K562 (cell line): Measurements from ENCODE around the gene AGO4. TPM values are rescaled to one million over a fixed set of nuclear protein-coding genes. Genes with fewer than 3 reads are reported as not detected.
A peak's percentile ranks its signal among the peaks of the same experiment; 100 is the strongest.

ENCODE experiments used
- CHD4 ChIP-seq: fragments of 200-600 bp; sonication (generic); IDR thresholded peaks from 3 replicates; pipeline ENCODE4 v1.6.1; 2012; ENCODE audit warnings: low read depth, mild to moderate bottlenecking, mixed read lengths, low read length, inconsistent platforms; ENCODE audit not compliant: insufficient read depth, insufficient replicate concordance, poor library complexity, severe bottlenecking
- DIDO1 ChIP-seq: fragments of 450-650 bp; IDR thresholded peaks from 2 replicates; pipeline ENCODE4 v1.6.1; 2016; ENCODE audit warnings: low read depth, missing biosample characterization, missing genetic modification characterization
- HMGXB4 ChIP-seq: sonication (generic); formaldehyde crosslinking; IDR thresholded peaks from 2 replicates; pipeline ENCODE4 v1.8.1; 2023; ENCODE audit warnings: mild to moderate bottlenecking, missing genetic modification reagents
- MTA3 ChIP-seq: fragments of 450-650 bp; formaldehyde crosslinking; IDR thresholded peaks from 2 replicates; pipeline ENCODE4 v1.6.1; 2017; ENCODE audit warnings: mild to moderate bottlenecking, borderline replicate concordance
- PATZ1 ChIP-seq: fragments of 250-450 bp; sonication (Bioruptor Pico); IDR thresholded peaks from 2 replicates; pipeline ENCODE4 v1.5.0; 2020; ENCODE audit warnings: mild to moderate bottlenecking, borderline replicate concordance
- RBM14 ChIP-seq: fragments of 200-400 bp; formaldehyde crosslinking; IDR thresholded peaks from 2 replicates; pipeline ENCODE4 v1.6.1; 2018; ENCODE audit warnings: low read depth, mild to moderate bottlenecking, low read length, moderate library complexity, borderline replicate concordance; ENCODE audit not compliant: insufficient read depth
- SRF ChIP-seq, 2 experiments: fragments of 250-450, 450-650 bp in 1 of 2; sonication (Bioruptor Pico) in 1 of 2; sonication (generic) in 1 of 2; formaldehyde crosslinking; IDR thresholded peaks; 2 replicates each; pipeline versions ENCODE4 v1.5.0 to v1.5.1; 2020 to 2022; ENCODE audit warnings: mild to moderate bottlenecking in 1 of 2, missing genetic modification reagents in 1 of 2
- TAL1 ChIP-seq: fragments of 450-650 bp; IDR thresholded peaks from 2 replicates; pipeline ENCODE4 v1.6.1; 2016; ENCODE audit warnings: mild to moderate bottlenecking
- TEAD4 ChIP-seq, 2 experiments: sonication (generic) in 1 of 2; formaldehyde crosslinking in 1 of 2; IDR thresholded peaks; 2 replicates each; pipeline versions ENCODE4 v1.6.1 to v1.8.0; 2012 to 2022; ENCODE audit warnings: borderline replicate concordance in 1 of 2, inconsistent platforms in 1 of 2, low read length in 1 of 2, mild to moderate bottlenecking in 1 of 2, missing genetic modification reagents in 1 of 2
- XRCC4 ChIP-seq: IDR thresholded peaks from one replicate; pipeline ENCODE4 v1.6.1; 2011; ENCODE audit not compliant: insufficient read depth, insufficient read length; ENCODE audit errors: extremely low read depth
- ZFPM2 ChIP-seq: fragments of 250-450 bp; sonication (Bioruptor Pico); IDR thresholded peaks from 2 replicates; pipeline ENCODE4 v1.5.1; 2022; ENCODE audit warnings: mild to moderate bottlenecking
- ZNF140 ChIP-seq: fragments of 250-450 bp; sonication (Bioruptor Pico); IDR thresholded peaks from 2 replicates; pipeline ENCODE4 v1.8.0; 2021; ENCODE audit warnings: moderate library complexity, mild to moderate bottlenecking, inconsistent platforms
- ZNF143 ChIP-seq: sonication (generic); formaldehyde crosslinking; IDR thresholded peaks from 2 replicates; pipeline ENCODE4 v1.9.0; 2022; ENCODE audit warnings: mild to moderate bottlenecking, missing genetic modification reagents
- ZNF224 ChIP-seq: sonication (generic); formaldehyde crosslinking; IDR thresholded peaks from 2 replicates; pipeline ENCODE4 v1.8.0; 2022; ENCODE audit warnings: mild to moderate bottlenecking, missing genetic modification reagents
- ZNF24 ChIP-seq: fragments of 450-650 bp; IDR thresholded peaks from 2 replicates; pipeline ENCODE4 v1.6.1; 2016
- ZNF347 ChIP-seq: fragments of 450-650 bp; formaldehyde crosslinking; IDR thresholded peaks from 2 replicates; pipeline ENCODE4 v1.4.0; 2020; ENCODE audit warnings: low read depth, mild to moderate bottlenecking, moderate library complexity
- polyA plus RNA-seq, 8 experiments: library from polyadenylated mRNA; depleted of rRNA in 4 of 8; stranded (reverse) in 5 of 8; unstranded in 3 of 8; fragments of >200 nt; fragmentation: Nextera tagmentation in 2 of 8; fragmentation: Illumina TruSeq in 1 of 8; extraction: Ambion mirVana in 2 of 8; extraction: Trizol in 1 of 8; gene quantifications; 2 replicates each; pipeline versions ENCODE4 v1.2.1 to v1.2.3, GENCODE V29; 2011 to 2014; ENCODE audit warnings: inconsistent platforms in 1 of 8, missing spikeins in 1 of 8
- total RNA-seq, 7 experiments: library from RNA; depleted of rRNA in 6 of 7; stranded (reverse); fragments of >200 nt in 6 of 7; fragmentation: Illumina TruSeq in 2 of 7; extraction: Trizol in 2 of 7; gene quantifications; 2 replicates each; pipeline versions ENCODE4 v1.2.1 to v1.2.3, GENCODE V29; 2011 to 2021; ENCODE audit warnings: low replicate concordance in 1 of 7
- TF ChIP-seq, protein P1 (sequence below): fragments of 450-650 bp; formaldehyde crosslinking; conservative IDR thresholded peaks from 2 replicates; pipeline ENCODE4 v1.4.0; 2022; ENCODE audit warnings: mild to moderate bottlenecking, missing genetic modification characterization
- TF ChIP-seq, protein P2 (sequence below): fragments of 450-650 bp; IDR thresholded peaks from 2 replicates; pipeline ENCODE4 v1.6.1; 2014; ENCODE audit warnings: low read depth, mild to moderate bottlenecking, moderate library complexity, borderline replicate concordance
- TF ChIP-seq, protein P3 (sequence below): fragments of 250-450 bp; sonication (Bioruptor Pico); IDR thresholded peaks from 2 replicates; pipeline ENCODE4 v1.8.0; 2022; ENCODE audit warnings: moderate library complexity, mild to moderate bottlenecking, inconsistent platforms

The AGO4 gene
- total and polyA plus RNA-seq, 9 of the 15 experiments (the other 6 are each of a cell fraction or from before 2014, with no cell fraction given): 1.3 to 10.5 (median 6.5) TPM

DNA sequence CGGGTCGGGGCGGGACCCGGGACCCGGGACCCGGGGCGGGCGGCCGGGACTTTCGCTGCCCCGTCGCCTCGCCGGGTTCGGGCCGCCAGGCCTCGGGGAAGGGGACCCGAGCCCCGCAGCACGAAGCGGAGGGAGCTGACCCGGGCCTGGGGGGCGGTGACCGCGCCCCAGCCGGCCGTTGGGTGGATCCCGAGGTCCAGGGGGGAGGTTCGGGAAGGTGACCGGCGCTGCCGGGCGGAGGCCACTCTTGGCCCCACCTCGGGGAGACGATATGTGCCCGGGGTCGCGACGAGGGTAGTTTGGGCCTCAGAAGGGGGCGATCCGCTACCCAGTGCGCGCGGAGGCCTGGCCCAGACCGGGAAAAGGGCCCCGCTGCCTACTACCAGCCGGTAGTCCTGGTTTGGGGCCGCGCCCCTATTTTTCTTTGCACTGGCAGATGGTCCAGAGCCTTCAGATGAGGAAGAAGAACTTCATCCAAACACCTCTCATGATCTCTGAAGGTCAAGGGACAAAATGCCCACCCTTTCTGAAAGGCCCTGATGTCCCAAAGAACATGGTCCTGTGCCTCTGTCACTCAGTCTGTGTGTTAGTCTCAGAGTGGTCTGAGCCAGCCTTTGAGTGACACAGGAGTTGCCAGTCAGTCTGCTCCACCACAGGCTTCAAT, 766 bp downstream of the AGO4 start (continued):
- TF ChIP-seq, protein P1, sequence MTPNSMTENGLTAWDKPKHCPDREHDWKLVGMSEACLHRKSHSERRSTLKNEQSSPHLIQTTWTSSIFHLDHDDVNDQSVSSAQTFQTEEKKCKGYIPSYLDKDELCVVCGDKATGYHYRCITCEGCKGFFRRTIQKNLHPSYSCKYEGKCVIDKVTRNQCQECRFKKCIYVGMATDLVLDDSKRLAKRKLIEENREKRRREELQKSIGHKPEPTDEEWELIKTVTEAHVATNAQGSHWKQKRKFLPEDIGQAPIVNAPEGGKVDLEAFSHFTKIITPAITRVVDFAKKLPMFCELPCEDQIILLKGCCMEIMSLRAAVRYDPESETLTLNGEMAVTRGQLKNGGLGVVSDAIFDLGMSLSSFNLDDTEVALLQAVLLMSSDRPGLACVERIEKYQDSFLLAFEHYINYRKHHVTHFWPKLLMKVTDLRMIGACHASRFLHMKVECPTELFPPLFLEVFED (CRISPR knock-in tag): no peak
- TF ChIP-seq DIDO1: no peak
- TF ChIP-seq TEAD4 (IDR thresholded peaks at IDR 0.05; ENCODE audit: low read length): no peak
- TF ChIP-seq TEAD4 (CRISPR knock-in tag; IDR thresholded peaks at IDR 0.05; ENCODE audit: borderline replicate concordance): peak; percentile 10; the same call in 1 of the 2 replicates
- TF ChIP-seq, protein P2, sequence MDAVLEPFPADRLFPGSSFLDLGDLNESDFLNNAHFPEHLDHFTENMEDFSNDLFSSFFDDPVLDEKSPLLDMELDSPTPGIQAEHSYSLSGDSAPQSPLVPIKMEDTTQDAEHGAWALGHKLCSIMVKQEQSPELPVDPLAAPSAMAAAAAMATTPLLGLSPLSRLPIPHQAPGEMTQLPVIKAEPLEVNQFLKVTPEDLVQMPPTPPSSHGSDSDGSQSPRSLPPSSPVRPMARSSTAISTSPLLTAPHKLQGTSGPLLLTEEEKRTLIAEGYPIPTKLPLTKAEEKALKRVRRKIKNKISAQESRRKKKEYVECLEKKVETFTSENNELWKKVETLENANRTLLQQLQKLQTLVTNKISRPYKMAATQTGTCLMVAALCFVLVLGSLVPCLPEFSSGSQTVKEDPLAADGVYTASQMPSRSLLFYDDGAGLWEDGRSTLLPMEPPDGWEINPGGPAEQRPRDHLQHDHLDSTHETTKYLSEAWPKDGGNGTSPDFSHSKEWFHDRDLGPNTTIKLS: no peak
- no peak for TF ChIP-seq ZNF224 (CRISPR knock-in tag)
- no peak; the same call in 1 of the 2 replicates for TF ChIP-seq MTA3
- TF ChIP-seq ZNF143 (CRISPR knock-in tag): no peak
- 0 out of 2 replicates have a peak, but pooled peaks have one; percentile 90 for TF ChIP-seq RBM14
- TF ChIP-seq ZFPM2 (CRISPR knock-in tag): no peak
- TF ChIP-seq ZNF140 (CRISPR knock-in tag): no peak
- no peak for TF ChIP-seq ZNF347 (CRISPR knock-in tag)
- TF ChIP-seq SRF (CRISPR knock-in tag; IDR thresholded peaks at IDR 0.05): peak in 1 of 2 experiments; percentile 85; a peak in 1 of 4 replicates
- no peak for TF ChIP-seq XRCC4
- no peak for TF ChIP-seq CHD4
- no peak for TF ChIP-seq PATZ1 (CRISPR knock-in tag)
- no peak for TF ChIP-seq HMGXB4 (CRISPR knock-in tag)
- no peak for TF ChIP-seq TAL1
- no peak for TF ChIP-seq ZNF24
- TF ChIP-seq, protein P3, sequence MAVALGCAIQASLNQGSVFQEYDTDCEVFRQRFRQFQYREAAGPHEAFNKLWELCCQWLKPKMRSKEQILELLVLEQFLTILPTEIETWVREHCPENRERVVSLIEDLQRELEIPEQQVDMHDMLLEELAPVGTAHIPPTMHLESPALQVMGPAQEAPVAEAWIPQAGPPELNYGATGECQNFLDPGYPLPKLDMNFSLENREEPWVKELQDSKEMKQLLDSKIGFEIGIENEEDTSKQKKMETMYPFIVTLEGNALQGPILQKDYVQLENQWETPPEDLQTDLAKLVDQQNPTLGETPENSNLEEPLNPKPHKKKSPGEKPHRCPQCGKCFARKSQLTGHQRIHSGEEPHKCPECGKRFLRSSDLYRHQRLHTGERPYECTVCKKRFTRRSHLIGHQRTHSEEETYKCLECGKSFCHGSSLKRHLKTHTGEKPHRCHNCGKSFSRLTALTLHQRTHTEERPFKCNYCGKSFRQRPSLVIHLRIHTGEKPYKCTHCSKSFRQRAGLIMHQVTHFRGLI (CRISPR knock-in tag): no peak
